HUES6 (cell line): Measurements from ENCODE around the gene GNAQ.
"Not testable (repeated sequence)": the region's sequence is repeated elsewhere in the genome, so short reads cannot be mapped to it uniquely, and the experiment has no call there.

Experiments
- H3K27ac ChIP-seq: 2 replicates; pipeline ENCODE4 v1.7.0; 2013; ENCODE audit warnings: low read depth, mild to moderate bottlenecking, low read length, inconsistent platforms
- H3K27me3 ChIP-seq: 2 replicates; pipeline ENCODE4 v1.6.1; 2013; ENCODE audit warnings: low read length; ENCODE audit not compliant: control insufficient read depth, insufficient read depth
- H3K36me3 ChIP-seq: 2 replicates; pipeline ENCODE4 v1.6.1; 2013; ENCODE audit warnings: low read length; ENCODE audit not compliant: control insufficient read depth, insufficient read depth
- H3K4me1 ChIP-seq: 2 replicates; pipeline ENCODE4 v1.6.1; 2013; ENCODE audit warnings: low read length; ENCODE audit not compliant: control insufficient read depth, insufficient read depth
- H3K4me3 ChIP-seq: 2 replicates; pipeline ENCODE4 v1.5.1; 2013; ENCODE audit warnings: low read depth, low read length
- H3K9ac ChIP-seq: one replicate; pipeline ENCODE4 v1.6.1; 2013; ENCODE audit warnings: mild to moderate bottlenecking, low read length
- H3K9me3 ChIP-seq: 2 replicates; pipeline ENCODE4 v1.6.1; 2013; ENCODE audit warnings: low read depth, low read length; ENCODE audit not compliant: control insufficient read depth, insufficient read depth

GNAQ gene

GRCh38 chr9:78031444-78031892 lies at the start of gene GNAQ:
Gene GNAQ, minus strand, starts transcription at chr9:78031811. Its CDS starts 576 bp downstream, at chr9:78031235.
- H3K9ac ChIP-seq = peak within 1 kb of the TSS; percentile 88
- peak within 1 kb of the TSS; percentile 94 for H3K4me3 ChIP-seq
- H3K27me3 ChIP-seq = no peaks in the 10 kb centered on the region
- no peaks in the 10 kb centered on the region for H3K9me3 ChIP-seq
- no peaks in the 10 kb centered on the region for H3K36me3 ChIP-seq
- H3K4me1 ChIP-seq = peaks cover 29% of the 10 kb centered on the region
- peak within 1 kb of the TSS; percentile 57; the same call in 1 of the 2 replicates for H3K27ac ChIP-seq

GRCh38 chr9:78074385-78075291 lies 43.0 kb upstream of the GNAQ start:
- Histone ChIP-seq H3K4me3 (no peak overlapping the region), H3K27me3 (no peaks in the 10 kb centered on the region), H3K36me3 (no peaks in the 10 kb centered on the region), H3K4me1 (no peaks in the 10 kb centered on the region), H3K9ac (no peak overlapping the region), H3K27ac (no peak overlapping the region), H3K9me3 (no peaks in the 10 kb centered on the region)

- H3K9me3 ChIP-seq = no peaks in the 10 kb centered on the region
- no peak overlapping the region for H3K9ac ChIP-seq
- H3K4me1 ChIP-seq = no peaks in the 10 kb centered on the region
- H3K27ac ChIP-seq = no peak overlapping the region
- H3K27me3 ChIP-seq = no peaks in the 10 kb centered on the region
- H3K4me3 ChIP-seq = no peak overlapping the region
- H3K36me3 ChIP-seq = no peaks in the 10 kb centered on the region
Measured at GRCh38 chr9:78073722-78074121, 42.1 kb upstream of the GNAQ start.

- H3K4me1 ChIP-seq = no peaks in the 10 kb centered on the region
- no peaks in the 10 kb centered on the region for H3K27me3 ChIP-seq
- H3K4me3 ChIP-seq = no peak overlapping the region
- H3K36me3 ChIP-seq = no peaks in the 10 kb centered on the region
- H3K27ac ChIP-seq = no peak overlapping the region
- no peak overlapping the region for H3K9ac ChIP-seq
- no peaks in the 10 kb centered on the region; the same call in 1 of the 2 replicates for H3K9me3 ChIP-seq
Measured at GRCh38 chr9:78072586-78073199, 41.1 kb upstream of the GNAQ start.

- Histone ChIP-seq H3K4me3 (no peak overlapping the region), H3K27me3 (no peaks in the 10 kb centered on the region), H3K9me3 (peaks cover 21% of the 10 kb centered on the region), H3K27ac (no peak overlapping the region), H3K36me3 (no peaks in the 10 kb centered on the region), H3K9ac (no peak overlapping the region), H3K4me1 (no peaks in the 10 kb centered on the region)
Measured at GRCh38 chr9:78070521-78070920, 38.9 kb upstream of the GNAQ start.

- no peaks in the 10 kb centered on the region for H3K4me1 ChIP-seq
- peaks cover 29% of the 10 kb centered on the region for H3K9me3 ChIP-seq
- no peak overlapping the region for H3K27ac ChIP-seq
- H3K9ac ChIP-seq = no peak overlapping the region
- no peaks in the 10 kb centered on the region for H3K27me3 ChIP-seq
- H3K36me3 ChIP-seq = no peaks in the 10 kb centered on the region
- H3K4me3 ChIP-seq = no peak overlapping the region
Measured at GRCh38 chr9:78064075-78064474, 32.5 kb upstream of the GNAQ start.

GRCh38 chr9:78062710-78063109 lies 31.1 kb upstream of the GNAQ start:
- Histone ChIP-seq H3K9me3 (peaks cover 29% of the 10 kb centered on the region), H3K9ac (no peak overlapping the region), H3K27ac (no peak overlapping the region), H3K27me3 (no peaks in the 10 kb centered on the region), H3K36me3 (no peaks in the 10 kb centered on the region), H3K4me1 (no peaks in the 10 kb centered on the region), H3K4me3 (no peak overlapping the region)

- H3K4me3 ChIP-seq, H3K9ac ChIP-seq: not testable (repeated sequence)
Measured at GRCh38 chr9:78054218-78054617, 22.6 kb upstream of the GNAQ start.

GRCh38 chr9:78053627-78054026 lies 22.0 kb upstream of the GNAQ start:
- no peaks in the 10 kb centered on the region for H3K4me1 ChIP-seq
- H3K9me3 ChIP-seq = no peaks in the 10 kb centered on the region
- no peak overlapping the region for H3K4me3 ChIP-seq
- no peaks in the 10 kb centered on the region for H3K27me3 ChIP-seq
- H3K36me3 ChIP-seq = no peaks in the 10 kb centered on the region
- H3K27ac ChIP-seq = no peak overlapping the region
- no peak overlapping the region for H3K9ac ChIP-seq

More at GRCh38 chr9:78054218-78054617, 22.6 kb upstream of the GNAQ start:
- not testable (repeated sequence) for H3K27ac ChIP-seq, H3K9me3 ChIP-seq, H3K27me3 ChIP-seq, H3K4me1 ChIP-seq, H3K36me3 ChIP-seq

- Histone ChIP-seq H3K4me1 (no peaks in the 10 kb centered on the region), H3K9me3 (no peaks in the 10 kb centered on the region), H3K4me3 (no peak overlapping the region), H3K36me3 (no peaks in the 10 kb centered on the region), H3K9ac (no peak overlapping the region), H3K27ac (no peak overlapping the region), H3K27me3 (no peaks in the 10 kb centered on the region)
Measured at GRCh38 chr9:78050421-78050820, 18.8 kb upstream of the GNAQ start.

GRCh38 chr9:78049484-78049883 lies 17.9 kb upstream of the GNAQ start:
- Histone ChIP-seq H3K9ac (no peak overlapping the region), H3K36me3 (no peaks in the 10 kb centered on the region), H3K9me3 (no peaks in the 10 kb centered on the region), H3K4me3 (no peak overlapping the region), H3K4me1 (no peaks in the 10 kb centered on the region), H3K27ac (no peak overlapping the region), H3K27me3 (no peaks in the 10 kb centered on the region)
